HG02759 (cell line): ENCODE results near the gene PCNX2.
"Not testable (repeated sequence)": the region's sequence is repeated elsewhere in the genome, so short reads cannot be mapped to it uniquely, and the experiment has no call there.

Experiments
- ATAC-seq: cut with Tn5 transposase; IDR thresholded peaks from one replicate; pipeline ENCODE4 v1.9.1; 2021; ENCODE audit warnings: mild to moderate bottlenecking, moderate library complexity; ENCODE audit not compliant: unreplicated experiment

Gene PCNX2

GRCh38 chr1:233019778-233020325, 275.7 kb downstream of the PCNX2 start:
- ATAC-seq: no peak

DNA sequence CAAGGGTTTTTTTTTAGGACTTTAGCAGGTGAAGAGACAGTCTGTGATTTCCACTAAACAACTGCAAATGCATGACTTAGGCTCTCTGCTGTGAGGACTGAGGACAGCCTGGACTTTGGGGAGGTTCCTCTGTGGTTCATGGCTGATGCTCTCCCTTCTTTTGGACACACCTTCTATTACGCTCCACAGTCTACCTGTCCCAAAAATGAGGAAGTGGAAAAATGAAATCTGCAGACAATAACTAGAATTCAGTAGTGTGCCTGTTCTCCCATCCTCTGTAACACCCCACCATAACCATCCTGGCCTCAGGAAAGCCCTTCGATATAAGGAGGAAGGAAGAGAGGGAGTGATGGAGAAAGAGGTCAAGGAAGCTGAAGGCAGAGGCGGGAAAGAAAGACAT, 276.4 kb downstream of the PCNX2 start:
- ATAC-seq: no peak

- no peak for ATAC-seq
These were observed 278.7 kb downstream of the PCNX2 start for GRCh38 chr1:233016798-233017197.

DNA sequence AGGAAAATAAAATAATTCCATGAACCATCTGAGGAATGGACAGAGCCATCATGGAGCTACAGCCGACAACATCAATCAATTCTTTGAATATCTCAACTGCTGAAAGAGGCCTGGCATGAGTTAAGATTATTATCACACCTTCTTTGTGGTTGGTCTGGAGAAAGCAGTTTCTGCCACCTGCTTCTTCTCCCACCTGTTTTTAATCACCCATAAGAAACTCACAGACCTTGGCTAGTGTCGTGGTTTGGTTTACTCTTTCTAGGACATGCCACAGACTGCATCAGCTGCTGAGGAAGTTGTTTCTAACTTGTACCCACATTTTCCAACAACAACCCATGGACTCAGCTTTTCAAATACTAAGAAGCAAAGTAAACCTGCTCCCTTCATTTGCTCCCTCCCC, 279.6 kb downstream of the PCNX2 start:
- peak; percentile 68 for ATAC-seq

GRCh38 chr1:233012021-233012420, 283.5 kb downstream of the PCNX2 start:
- no peak for ATAC-seq

DNA sequence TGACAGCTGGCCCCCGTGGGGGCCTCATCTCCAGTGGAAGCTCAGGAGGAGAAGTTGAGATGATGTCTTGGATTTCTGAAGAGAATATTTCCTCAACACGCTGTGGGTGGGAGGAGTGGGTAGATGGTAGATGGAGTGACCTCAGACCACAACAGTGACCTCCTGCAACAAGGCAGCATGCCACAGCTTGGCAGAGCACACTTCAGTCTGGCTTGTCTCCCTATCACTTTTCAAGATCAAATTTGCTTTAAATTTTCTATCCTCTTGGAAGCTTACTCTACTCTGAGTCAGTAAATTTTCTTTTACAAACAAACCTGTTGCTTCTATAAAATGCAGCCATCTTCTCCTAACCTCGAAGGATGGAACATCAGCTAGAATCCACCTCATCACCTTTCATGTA, 285.4 kb downstream of the PCNX2 start:
- ATAC-seq: no peak

GRCh38 chr1:233006541-233006973, 289.0 kb downstream of the PCNX2 start:
- ATAC-seq: no peak

DNA sequence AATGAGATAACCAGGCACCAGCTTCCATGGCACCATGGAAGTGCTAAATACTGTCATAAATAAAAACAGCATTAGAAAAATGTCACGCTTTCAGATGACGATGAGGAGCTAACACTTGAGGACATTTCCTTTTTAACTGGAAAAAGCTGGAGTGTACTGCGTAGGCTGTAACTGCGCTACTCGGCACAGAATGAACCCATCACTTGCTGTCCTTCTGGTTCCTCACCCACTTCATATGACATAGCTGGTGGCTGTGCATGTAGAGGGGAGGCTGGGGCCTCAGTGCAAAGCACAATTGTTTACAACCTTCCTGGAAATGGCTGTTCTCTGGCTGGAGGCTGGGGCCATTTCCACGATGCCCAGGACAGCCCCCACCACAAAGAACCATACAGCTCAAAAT, 289.4 kb downstream of the PCNX2 start:
- ATAC-seq: no peak

- ATAC-seq: no peak
These were observed 289.8 kb downstream of the PCNX2 start for GRCh38 chr1:233005703-233006102.

GRCh38 chr1:233005156-233005555, 290.4 kb downstream of the PCNX2 start:
- ATAC-seq: no peak

DNA sequence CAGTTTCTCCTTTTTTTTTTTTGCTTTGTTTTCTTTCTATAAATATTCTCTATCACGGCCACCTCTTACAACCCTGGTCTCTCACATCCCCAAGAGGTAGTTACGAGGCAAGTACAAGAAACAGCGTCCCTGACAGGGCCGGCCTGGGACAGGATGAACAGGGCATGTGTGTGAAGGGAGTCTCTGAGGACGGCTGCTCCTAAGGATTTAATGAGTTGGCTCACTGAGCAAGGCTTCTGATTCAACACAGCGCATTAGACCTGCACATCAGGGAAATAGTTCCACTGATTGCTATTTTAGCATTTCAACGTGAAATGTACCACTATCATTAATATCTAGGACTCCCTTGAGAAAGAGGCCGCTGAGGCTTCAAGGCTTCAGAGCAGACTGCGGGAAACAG, 291.1 kb downstream of the PCNX2 start:
- ATAC-seq: no peak

DNA sequence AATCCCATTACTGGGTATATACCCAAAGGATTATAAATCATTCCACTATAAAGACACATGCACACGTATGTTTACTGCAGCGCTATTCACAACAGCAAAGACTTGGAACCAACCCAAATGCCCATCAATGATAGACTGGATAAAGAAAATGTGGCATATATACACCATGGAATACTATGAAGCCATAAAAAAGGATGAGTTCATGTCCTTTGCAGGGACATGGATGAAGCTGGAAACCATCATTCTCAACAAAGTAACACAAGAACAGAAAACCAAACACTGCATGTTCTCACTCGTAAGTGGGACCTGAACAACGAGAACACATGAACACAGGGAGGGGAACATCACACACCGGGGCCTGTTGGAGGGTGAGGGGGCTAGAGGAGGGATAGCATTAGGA, 291.9 kb downstream of the PCNX2 start:
- ATAC-seq: not testable (repeated sequence)

GRCh38 chr1:232999956-233000625, 295.4 kb downstream of the PCNX2 start:
- ATAC-seq: no peak

DNA sequence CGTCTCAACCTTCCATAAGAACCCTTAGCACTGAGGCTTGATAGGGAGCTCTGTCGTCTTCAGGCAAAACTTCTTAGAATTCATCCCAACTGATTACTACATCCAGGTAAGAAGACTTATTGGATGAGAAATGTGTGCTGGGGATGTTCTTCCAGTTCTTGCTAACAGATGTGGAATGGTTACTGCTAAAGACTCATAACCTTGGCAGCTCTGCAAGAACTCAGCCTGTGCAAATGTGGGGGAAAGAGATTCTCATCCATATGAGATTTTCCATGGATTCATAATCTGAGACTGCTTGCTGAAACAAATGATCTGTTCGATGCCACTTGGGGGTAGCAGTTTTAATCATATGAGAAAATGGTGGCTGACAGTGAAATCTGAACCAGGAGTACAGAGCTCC, 296.9 kb downstream of the PCNX2 start:
- no peak for ATAC-seq

- no peak for ATAC-seq
These were observed 297.4 kb downstream of the PCNX2 start for GRCh38 chr1:232998138-232998537.

- no peak for ATAC-seq
These were observed 299.4 kb downstream of the PCNX2 start for GRCh38 chr1:232996143-232996542.

DNA sequence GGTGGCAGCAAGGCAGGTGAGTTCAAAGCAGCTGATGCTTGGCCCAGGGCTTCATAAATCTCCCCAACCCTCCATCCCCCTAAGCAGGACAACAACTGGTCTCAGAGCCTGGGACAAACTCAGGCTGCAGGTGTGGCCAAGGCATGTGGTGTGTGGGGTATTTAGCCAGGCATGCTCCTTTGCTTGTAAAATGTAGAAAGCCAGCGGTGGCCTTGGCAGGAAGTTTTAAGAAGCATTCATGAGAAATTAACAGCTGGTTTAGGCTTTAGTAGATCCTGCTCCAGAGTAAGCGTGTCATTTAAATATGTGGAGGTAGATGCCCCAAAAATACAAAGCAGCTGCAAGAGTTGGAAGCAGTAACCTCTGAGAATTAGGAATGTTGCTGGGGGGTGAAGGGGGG, 300.3 kb downstream of the PCNX2 start:
- ATAC-seq: no peak

GRCh38 chr1:232993555-232993954, 302.0 kb downstream of the PCNX2 start:
- no peak for ATAC-seq

DNA sequence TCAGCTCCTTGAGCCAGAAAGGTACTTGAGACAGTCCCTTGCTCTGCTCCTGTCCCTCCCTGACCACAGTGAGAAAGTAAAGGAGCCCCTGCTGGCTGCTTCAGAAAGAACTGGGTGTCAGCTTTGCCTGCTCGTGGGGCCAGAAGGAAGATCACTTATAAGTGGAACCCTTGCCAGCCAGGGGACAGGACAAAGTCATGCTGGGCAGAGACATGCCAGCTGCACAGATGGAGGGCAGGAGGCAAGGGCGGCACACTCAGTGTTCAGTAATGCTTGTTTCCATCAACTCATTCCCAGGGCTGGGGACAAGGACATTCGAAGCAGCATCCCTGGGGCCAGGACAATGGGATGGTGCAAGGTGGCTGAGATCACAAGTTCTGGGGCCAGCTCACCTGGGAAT, 303.3 kb downstream of the PCNX2 start:
- no peak for ATAC-seq

DNA sequence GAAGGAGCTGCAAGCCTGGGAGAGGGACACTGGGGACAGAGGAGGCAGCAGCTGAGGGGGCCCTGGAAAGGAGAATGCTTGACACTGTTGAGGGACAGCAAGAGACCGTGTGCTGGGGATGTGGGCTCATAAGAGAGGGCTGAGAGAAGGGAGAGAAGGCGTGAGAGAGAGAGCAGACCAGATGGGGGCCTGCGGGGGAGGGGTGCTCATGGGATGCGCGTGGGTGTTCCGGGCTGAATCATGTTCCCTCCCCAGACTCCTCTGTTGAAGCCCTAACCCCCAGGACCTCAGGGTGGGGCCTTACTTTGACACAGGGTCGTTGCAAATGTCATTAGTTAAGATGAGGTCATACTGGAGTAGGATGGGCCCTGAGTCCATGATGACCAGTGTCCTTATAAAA, 304.3 kb downstream of the PCNX2 start:
- no peak for ATAC-seq

GRCh38 chr1:232990176-232991128, 305.1 kb downstream of the PCNX2 start:
- ATAC-seq: no peak

- no peak for ATAC-seq
These were observed 306.9 kb downstream of the PCNX2 start for GRCh38 chr1:232988572-232989040.
